ENCODE results near the gene CDK16. TPM values are rescaled to one million over a fixed set of nuclear protein-coding genes. Genes with fewer than 3 reads are reported as not detected.

The CDK16 gene
- total RNA-seq, result 10 to 100 TPM; 14.6 to 37.4 (median 29.5) TPM
- long read RNA-seq, partial matches to known transcripts, result 0 of 2 reads
- long read RNA-seq, other reads (novel, unspliced or antisense), result 1 of 2 reads

DNA sequence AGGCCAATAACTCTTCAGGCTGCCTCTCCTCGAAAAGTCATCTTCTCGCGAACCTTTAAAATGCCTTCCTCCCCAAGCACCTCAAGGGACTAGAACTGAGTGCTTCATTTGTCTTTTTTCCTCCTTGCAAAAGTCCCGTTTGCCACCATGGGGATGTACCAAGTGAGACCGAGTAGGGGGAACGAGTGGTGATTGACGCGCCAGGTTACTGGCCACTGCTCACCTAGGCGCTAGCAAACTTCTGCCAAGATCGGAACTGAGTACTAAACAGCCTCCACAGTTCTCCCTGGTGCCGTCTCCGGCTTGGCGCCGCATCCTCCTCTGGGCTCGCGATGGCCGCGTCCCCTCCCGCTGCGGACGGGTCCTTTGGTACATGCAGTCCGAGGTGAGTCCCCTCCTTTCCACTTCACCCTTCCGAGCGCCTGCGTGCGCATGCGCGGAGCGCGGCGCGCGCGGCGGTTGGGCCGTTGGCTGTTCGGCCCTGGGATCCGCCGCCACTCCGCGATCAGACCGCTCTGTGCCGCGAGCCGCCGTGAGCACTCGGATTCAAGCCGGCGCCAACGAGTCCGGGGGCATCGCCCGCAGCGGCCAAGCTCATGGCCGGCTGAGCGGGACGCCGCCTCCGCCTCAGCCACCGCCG lies at the start of gene CDK16:
Gene CDK16, plus strand, starts transcription at position 402 of the 640 bp plus-strand sequence. CDS start 4,877 bp downstream, outside the sequence.
- Histone ChIP-seq H3K27me3 (no peaks in the 10 kb centered on the region), H3K36me3 (peaks cover 0 to 30% (median 11%) of the 10 kb centered on the region in 4 donors), H3K9me3 (no peaks in the 10 kb centered on the region), H3K4me1 (peaks cover 0 to 13% (median 0%) of the 10 kb centered on the region in 4 donors), H3K27ac (peak within 1 kb of the TSS; percentile 89 to 99 (median 96)), H3K4me3 (peak within 1 kb of the TSS; percentile 92 to 98 (median 92))
- peak; percentile 88 for TF ChIP-seq POLR2A (IDR thresholded peaks at IDR 0.05)
- TF ChIP-seq, protein P1, sequence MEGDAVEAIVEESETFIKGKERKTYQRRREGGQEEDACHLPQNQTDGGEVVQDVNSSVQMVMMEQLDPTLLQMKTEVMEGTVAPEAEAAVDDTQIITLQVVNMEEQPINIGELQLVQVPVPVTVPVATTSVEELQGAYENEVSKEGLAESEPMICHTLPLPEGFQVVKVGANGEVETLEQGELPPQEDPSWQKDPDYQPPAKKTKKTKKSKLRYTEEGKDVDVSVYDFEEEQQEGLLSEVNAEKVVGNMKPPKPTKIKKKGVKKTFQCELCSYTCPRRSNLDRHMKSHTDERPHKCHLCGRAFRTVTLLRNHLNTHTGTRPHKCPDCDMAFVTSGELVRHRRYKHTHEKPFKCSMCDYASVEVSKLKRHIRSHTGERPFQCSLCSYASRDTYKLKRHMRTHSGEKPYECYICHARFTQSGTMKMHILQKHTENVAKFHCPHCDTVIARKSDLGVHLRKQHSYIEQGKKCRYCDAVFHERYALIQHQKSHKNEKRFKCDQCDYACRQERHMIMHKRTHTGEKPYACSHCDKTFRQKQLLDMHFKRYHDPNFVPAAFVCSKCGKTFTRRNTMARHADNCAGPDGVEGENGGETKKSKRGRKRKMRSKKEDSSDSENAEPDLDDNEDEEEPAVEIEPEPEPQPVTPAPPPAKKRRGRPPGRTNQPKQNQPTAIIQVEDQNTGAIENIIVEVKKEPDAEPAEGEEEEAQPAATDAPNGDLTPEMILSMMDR (IDR thresholded peaks at IDR 0.05), result no peak
- 6% methylated on average over 9 of the region's 61 CpGs for WGBS (ENCODE audit: insufficient coverage, low coverage, low lambda C conversion rate, missing lambda C conversion rate)
- DNase-seq, result peak; percentile 81 to 89 (median 84)
- intact Hi-C loops (cut with DNase I), result no loop called here
- peak; percentile 64 to 75 (median 70) for ATAC-seq

GRCh38 chrX:47169273-47169672 lies 49.2 kb upstream of the CDK16 start:
- DNase-seq (no peak), ATAC-seq (no peak)
- intact Hi-C loops (cut with DNase I), result no loop called here
- no peak overlapping the region for H3K27ac ChIP-seq
- H3K27me3 ChIP-seq, result no peaks in the 10 kb centered on the region
- no peak for TF ChIP-seq POLR2A (IDR thresholded peaks at IDR 0.05)
- TF ChIP-seq, protein P1 (IDR thresholded peaks at IDR 0.05), result no peak
- H3K9me3 ChIP-seq, result no peaks in the 10 kb centered on the region
- WGBS (ENCODE audit: insufficient coverage, low coverage, low lambda C conversion rate, missing lambda C conversion rate), result 75% methylated on average over 5 of the region's 19 CpGs
- peaks cover 0 to 6% (median 0%) of the 10 kb centered on the region in 4 donors for H3K4me1 ChIP-seq
- H3K36me3 ChIP-seq, result peaks cover 0 to 9% (median 0%) of the 10 kb centered on the region in 4 donors
- H3K4me3 ChIP-seq, result no peak overlapping the region

DNA sequence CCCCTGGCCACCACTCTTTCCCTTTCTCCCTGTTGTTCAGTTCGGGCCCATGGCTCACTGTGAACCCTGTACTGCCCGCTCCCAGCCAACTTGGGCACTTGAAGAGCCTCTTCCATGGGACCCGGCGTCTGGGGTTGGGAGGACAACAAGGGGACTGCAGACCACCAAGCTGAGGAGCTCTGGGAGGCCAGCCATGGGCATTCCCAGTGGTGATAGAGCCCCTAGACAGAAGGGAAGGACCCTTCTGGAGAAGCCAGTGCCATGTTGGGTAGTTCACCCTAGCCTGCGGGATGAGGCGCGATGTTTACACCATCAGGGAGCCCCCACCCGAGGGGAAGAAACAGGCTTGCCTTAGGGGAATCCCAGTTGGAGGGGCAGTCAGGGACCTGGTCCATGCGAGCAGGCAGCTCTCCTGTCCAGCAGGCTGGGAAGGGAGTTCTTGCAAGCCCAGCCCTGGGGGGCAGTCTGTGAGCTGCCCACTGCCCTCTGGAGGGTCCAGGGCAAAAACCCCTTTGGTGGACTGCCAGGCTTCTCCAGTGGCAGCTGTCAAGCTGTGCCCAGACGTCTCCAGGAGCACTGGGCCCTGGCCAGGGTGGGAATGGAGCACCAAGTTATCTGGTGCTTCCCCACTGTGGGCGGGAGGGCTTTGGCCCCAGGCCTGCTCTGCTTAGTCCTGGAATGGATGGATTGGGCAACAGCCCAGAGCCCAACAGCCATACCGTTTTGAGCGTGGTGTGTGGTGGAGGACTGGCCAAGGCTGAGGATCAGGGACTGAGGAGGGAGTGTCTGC lies 48.6 kb upstream of the CDK16 start:
- H3K27me3 ChIP-seq, result no peaks in the 10 kb centered on the region
- TF ChIP-seq, protein P1 (IDR thresholded peaks at IDR 0.05), result no peak
- TF ChIP-seq POLR2A (IDR thresholded peaks at IDR 0.05), result no peak
- intact Hi-C loops (cut with DNase I), result no loop called here
- H3K27ac ChIP-seq, result no peak overlapping the region
- peaks cover 0 to 9% (median 0%) of the 10 kb centered on the region in 4 donors for H3K36me3 ChIP-seq
- 40% methylated on average over 1 of the region's 13 CpGs for WGBS (ENCODE audit: insufficient coverage, low coverage, low lambda C conversion rate, missing lambda C conversion rate)
- no peaks in the 10 kb centered on the region for H3K4me1 ChIP-seq
- DNase-seq (no peak), ATAC-seq (peak; percentile 15 to 49 (median 36))
- no peak overlapping the region for H3K4me3 ChIP-seq
- no peaks in the 10 kb centered on the region for H3K9me3 ChIP-seq

DNA sequence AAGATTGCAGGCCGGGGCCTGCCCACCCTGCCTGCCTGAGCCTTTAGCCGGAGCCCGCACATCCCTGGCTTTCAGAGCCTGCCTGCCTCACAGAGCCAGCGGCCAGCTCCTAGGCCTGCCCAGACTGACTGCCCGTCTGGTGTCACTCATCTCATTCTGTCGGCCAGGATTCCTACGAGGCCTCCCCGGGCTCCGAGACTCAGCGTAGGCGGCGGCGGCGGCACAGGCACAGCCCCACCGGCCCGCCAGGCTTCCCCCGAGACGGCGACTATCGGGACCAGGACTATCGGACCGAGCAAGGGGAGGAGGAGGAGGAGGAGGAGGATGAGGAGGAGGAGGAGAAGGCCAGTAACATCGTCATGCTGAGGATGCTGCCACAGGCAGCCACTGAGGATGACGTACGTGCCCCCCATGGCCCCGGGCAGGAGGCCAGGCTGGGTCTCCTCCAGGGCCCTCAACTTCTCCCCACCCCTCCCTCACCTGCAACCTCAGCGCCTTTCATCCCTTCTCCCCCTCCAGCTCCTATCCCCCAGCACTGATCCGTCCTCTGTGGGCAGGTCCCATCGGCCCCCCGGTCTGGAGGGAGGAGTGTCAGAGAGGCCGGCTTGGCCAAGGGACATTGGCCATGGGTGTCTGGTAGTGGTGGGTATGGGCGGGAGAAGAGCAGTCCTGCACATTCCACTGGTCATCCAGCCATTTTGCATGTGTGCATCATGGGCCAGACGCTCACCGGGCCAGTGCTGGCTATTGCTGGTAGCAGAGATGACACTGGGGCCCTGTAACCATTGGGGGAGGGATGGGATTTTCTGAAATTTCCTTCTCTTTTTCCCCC lies 47.4 kb upstream of the CDK16 start:
- peaks cover 0 to 10% (median 0%) of the 10 kb centered on the region in 4 donors for H3K36me3 ChIP-seq
- no peak overlapping the region for H3K27ac ChIP-seq
- TF ChIP-seq POLR2A (IDR thresholded peaks at IDR 0.05), result no peak
- TF ChIP-seq, protein P1 (IDR thresholded peaks at IDR 0.05), result no peak
- intact Hi-C loops (cut with DNase I), result no loop called here
- H3K27me3 ChIP-seq, result no peaks in the 10 kb centered on the region
- H3K9me3 ChIP-seq, result no peaks in the 10 kb centered on the region
- H3K4me3 ChIP-seq, result no peak overlapping the region
- 78% methylated on average over 13 of the region's 34 CpGs for WGBS (ENCODE audit: insufficient coverage, low coverage, low lambda C conversion rate, missing lambda C conversion rate)
- H3K4me1 ChIP-seq, result no peaks in the 10 kb centered on the region
- DNase-seq, result no peak
- no peak for ATAC-seq
